ES-I3 (cell line): ENCODE data around the gene CAV1.

Experiments used
- H3K36me3 ChIP-seq: 2 replicates; pipeline ENCODE4 v1.6.1; 2013; ENCODE audit warnings: mild to moderate bottlenecking, low read length, control low read depth, moderate library complexity; ENCODE audit not compliant: insufficient read depth
- H3K4me1 ChIP-seq: 2 replicates; pipeline ENCODE4 v1.6.1; 2013; ENCODE audit warnings: mild to moderate bottlenecking, control low read depth, low read length; ENCODE audit not compliant: insufficient read depth
- H3K9ac ChIP-seq: 2 replicates; pipeline ENCODE4 v1.6.1; 2013; ENCODE audit warnings: low read depth, mild to moderate bottlenecking, low read length, moderate library complexity
- H3K9me3 ChIP-seq: 2 replicates; pipeline ENCODE4 v1.6.1; 2013; ENCODE audit warnings: mild to moderate bottlenecking, low read length, moderate library complexity; ENCODE audit not compliant: control insufficient read depth, insufficient read depth

The CAV1 gene

DNA sequence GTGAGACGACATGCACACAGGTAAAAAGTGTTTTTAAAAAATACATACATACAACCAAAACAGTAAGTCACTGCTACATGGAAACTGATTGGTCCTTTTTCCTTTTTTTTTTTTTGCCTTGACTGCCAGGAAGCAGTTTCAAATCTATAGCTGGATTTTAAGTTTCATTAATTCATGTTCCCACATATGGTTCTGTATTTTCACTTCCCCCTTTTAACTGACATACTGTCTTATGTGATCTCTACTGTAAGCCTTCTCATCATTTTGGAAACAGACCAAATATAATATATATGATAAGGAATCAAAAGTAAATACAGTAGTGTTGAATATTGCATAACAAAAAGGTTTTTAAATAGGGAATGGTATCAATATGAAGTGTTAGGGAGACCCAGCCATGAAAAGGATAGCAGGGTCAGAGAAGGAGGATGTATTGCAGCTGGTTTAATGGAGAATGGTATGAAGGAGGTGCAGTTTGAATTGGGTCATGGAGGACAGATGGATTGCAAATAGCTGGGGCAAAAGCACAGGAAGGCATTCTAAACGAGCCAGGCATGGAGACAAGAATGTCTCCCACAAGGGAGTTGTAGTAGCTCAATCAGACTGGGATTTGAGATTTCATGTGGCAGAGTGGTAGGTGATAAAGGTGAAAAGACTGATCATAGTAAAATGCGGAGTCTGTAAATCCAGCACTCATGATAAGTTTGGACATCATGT, 5.4 kb downstream of the CAV1 start:
- H3K9ac ChIP-seq, result no peak overlapping the region
- peaks cover 18% of the 10 kb centered on the region for H3K4me1 ChIP-seq
- no peaks in the 10 kb centered on the region for H3K9me3 ChIP-seq
- peaks cover 3% of the 10 kb centered on the region; the same call in 1 of the 2 replicates for H3K36me3 ChIP-seq

DNA sequence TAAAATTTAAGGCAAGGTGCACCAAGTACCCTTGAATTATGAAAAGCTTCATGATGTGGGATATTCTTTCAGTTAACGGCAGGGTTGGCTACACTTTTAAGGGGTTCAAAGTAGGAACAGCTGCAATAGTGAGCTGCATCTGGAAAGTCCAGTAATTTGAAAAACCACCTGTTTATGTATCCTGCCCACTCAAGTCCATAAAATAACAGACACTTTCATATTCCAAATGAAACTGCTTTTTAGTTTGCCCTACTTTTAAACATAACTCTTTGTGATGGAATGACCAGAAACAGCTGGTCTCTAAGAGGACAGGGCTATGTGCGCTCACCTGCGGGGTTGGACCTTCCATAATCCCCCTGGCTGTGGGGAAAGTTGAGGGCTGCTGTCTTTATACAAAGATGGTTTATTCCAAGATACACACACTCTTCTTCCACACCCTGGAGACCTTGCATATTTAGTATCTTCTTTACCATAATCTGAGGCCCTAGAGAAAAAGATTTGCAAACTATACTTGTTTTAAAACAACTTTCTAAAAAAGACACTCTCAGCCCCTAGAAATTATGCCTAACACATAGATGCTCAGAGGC, 7.4 kb downstream of the CAV1 start:
- H3K36me3 ChIP-seq, result peaks cover 3% of the 10 kb centered on the region
- H3K4me1 ChIP-seq, result peaks cover 17% of the 10 kb centered on the region
- no peak overlapping the region for H3K9ac ChIP-seq
- H3K9me3 ChIP-seq, result no peaks in the 10 kb centered on the region

DNA sequence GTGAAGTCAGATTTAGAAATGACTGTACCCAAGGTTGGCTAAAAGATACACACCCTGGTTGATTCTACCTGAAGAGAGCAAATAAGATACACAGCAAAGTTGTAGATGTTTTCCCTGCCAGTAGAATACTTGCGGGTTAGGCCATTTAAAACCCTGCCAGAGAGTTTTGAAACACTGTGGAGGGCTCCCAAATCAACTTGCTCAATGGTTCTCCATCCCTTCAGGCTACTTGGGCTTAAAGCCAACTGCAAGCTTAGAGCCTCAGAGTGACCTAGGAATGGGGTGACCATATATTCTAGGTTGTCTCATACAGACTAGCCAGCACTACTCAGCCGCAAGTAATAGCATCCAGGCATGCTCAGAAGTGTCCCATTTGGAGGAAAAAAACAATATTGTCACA, 10.0 kb downstream of the CAV1 start:
- H3K9me3 ChIP-seq, result no peaks in the 10 kb centered on the region
- H3K9ac ChIP-seq, result no peak overlapping the region
- 0 out of 2 replicates have a peak, but pooled peaks cover 3% of the 10 kb centered on the region for H3K4me1 ChIP-seq
- peaks cover 11% of the 10 kb centered on the region for H3K36me3 ChIP-seq

DNA sequence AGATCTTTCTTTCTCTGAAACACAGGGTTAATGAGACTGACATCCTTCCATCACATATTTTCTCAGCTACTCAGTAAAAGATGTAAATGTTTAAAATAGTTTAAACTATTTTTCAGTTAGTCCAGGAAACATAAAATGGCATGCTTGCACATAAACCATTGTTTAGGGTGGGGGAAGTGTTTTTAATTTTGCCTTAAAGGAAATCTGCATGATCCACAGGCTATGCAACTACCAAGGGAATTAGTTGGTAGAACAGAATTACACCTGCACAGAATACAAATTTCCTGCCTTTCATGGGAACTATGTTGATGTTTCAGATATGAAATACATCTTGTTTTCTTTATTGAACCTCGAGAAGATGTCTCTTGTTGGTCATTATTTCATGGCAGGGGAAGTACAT, 10.6 kb downstream of the CAV1 start:
- Histone ChIP-seq H3K4me1 (0 out of 2 replicates have a peak, but pooled peaks cover 3% of the 10 kb centered on the region), H3K9me3 (no peaks in the 10 kb centered on the region), H3K9ac (no peak overlapping the region), H3K36me3 (peaks cover 11% of the 10 kb centered on the region)

DNA sequence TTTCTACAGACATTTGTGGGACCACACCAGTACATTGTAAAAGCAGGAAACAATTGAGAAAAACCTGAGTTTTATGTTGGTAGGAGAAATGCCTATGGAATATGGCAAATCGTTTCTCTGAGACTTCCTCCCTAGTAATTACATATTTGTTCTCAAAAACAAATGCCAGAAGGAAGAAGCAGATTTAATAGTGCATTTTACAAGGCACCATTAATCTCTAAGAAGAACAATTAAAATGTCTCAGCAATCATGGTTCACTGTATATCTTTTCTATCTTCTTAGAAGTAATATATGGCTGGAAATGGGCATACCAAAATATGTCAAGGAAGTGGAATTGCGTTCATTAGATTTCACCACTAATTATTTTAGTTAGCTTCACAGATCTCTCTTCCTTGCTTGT, 13.3 kb downstream of the CAV1 start:
- no peak overlapping the region for H3K9ac ChIP-seq
- H3K36me3 ChIP-seq, result peaks cover 13% of the 10 kb centered on the region
- no peaks in the 10 kb centered on the region for H3K9me3 ChIP-seq

DNA sequence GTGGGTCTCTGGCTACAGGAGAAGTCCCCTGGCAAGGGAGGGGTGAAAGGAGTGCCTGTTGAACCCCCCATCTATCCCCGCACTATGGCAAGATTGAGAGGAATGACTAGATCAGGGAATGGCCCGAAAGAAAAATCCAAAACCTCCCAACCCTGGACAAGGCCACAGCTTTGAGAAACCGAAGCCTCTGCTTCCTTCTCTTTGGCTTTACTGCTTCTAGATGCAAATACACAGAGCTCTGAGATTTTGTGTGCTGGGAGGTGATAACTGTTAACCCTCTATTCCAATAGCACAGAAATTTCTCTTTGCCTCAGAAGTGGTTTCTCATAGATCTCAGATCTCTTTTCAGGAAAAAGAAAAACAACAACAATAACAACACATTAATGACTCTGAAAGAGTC, 15.0 kb downstream of the CAV1 start:
- Histone ChIP-seq H3K9me3 (no peaks in the 10 kb centered on the region), H3K36me3 (peaks cover 18% of the 10 kb centered on the region), H3K9ac (no peak overlapping the region), H3K4me1 (peaks cover 23% of the 10 kb centered on the region)

More for the DNA sequence above, 13.3 kb downstream of the CAV1 start:
- peaks cover 18% of the 10 kb centered on the region for H3K4me1 ChIP-seq

DNA sequence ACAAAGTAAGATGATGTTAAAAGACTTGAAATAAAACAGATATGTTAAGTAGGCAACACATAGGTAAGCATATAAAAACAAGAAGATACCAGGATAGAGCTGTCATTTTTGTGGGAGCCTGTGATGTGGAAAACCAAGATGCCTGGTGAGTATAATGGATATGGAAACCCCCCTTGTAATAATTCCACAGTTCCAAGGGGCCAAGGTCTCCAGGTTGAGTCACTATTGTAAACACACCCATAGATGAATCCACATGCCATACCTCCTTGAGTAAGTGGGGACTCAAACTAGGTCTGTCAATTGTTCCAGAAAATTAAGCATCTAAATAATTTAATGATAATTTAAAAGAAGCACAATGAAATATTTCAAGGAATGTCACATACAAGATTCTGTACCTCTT, 15.9 kb downstream of the CAV1 start:
- Histone ChIP-seq H3K36me3 (peaks cover 17% of the 10 kb centered on the region), H3K9me3 (no peaks in the 10 kb centered on the region), H3K9ac (no peak overlapping the region), H3K4me1 (peaks cover 23% of the 10 kb centered on the region)

DNA sequence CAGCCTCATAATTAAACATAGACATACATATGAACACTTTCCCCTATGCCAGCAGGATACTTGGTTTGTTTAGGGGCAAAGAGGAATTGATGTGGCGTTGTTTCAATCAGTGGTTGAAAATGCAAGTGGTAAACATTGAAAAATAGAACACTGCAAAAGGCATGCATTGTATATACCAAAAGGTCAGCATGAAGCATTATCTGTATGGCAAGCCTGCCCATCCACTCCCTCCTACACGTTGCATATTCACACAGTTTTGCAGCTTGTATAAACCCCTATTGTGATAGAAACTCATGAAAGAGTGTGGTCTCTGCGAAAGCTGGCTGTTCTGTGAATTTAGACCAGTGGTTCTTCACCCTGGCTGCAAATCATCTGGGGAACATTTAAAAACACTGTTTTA, 17.1 kb downstream of the CAV1 start:
- Histone ChIP-seq H3K36me3 (peaks cover 17% of the 10 kb centered on the region), H3K4me1 (peaks cover 23% of the 10 kb centered on the region), H3K9me3 (no peaks in the 10 kb centered on the region), H3K9ac (no peak overlapping the region)

DNA sequence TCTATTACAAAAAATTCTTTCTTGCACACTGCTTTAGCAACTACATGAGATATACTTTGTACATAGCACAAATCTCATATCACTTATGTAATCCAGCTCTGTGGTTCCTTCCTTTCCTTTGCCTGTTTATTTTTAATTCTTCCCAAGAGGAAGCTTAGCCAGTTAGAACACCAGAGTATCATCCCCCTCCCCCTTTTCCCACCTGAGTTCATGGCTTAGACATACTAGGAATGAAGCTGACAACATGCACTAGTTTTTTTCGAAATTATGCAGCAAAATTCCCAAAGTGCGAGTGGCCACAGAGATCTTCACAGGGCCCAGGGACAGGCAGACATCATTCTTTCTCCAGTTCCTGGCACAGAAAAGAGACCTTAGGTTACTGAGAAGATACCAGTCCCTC, 17.8 kb downstream of the CAV1 start:
- peaks cover 13% of the 10 kb centered on the region for H3K36me3 ChIP-seq
- no peaks in the 10 kb centered on the region for H3K9me3 ChIP-seq
- H3K4me1 ChIP-seq, result peaks cover 23% of the 10 kb centered on the region

DNA sequence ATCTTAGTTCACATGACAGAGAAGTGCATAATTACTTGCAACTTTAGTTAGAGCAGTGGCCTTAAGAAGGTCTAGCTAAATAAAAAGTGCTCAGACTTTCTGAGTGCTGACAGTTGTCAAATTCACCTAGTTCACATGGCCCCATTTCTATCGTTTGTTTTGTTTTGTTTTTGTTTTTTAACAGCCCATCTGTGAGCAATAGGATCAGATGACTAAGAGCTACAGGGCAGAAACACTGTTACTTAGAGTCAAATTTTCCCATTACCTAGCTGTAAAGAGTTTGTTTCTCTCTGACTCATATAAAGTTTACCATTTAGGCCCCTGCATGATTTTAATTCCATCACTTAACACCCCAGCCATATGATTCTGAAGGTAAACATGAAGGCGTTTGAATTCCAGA, 18.8 kb downstream of the CAV1 start:
- Histone ChIP-seq H3K9me3 (no peaks in the 10 kb centered on the region), H3K9ac (no peak overlapping the region), H3K36me3 (peaks cover 9% of the 10 kb centered on the region), H3K4me1 (peaks cover 23% of the 10 kb centered on the region)

More for the DNA sequence above, 17.8 kb downstream of the CAV1 start:
- no peak overlapping the region for H3K9ac ChIP-seq

DNA sequence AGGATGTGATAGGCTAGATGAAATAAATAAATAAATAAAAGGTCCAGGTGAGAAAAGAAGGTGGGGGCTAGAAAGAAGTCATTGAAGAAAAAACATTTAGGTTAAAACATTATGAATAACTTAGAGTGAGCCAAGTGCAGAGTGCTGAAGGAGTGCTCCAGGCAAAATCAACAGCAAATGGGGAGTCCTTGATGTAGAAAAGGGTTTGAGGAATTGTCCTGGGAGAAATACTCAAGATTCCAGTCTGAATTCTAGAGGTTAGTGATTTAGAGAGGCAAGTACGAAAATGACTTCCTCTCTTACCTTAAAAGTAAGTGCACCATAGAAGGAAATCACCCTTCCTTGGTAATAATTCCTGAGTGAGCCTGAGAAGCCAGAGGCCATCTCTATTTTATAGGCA, 19.7 kb downstream of the CAV1 start:
- Histone ChIP-seq H3K36me3 (peaks cover 9% of the 10 kb centered on the region), H3K4me1 (peaks cover 23% of the 10 kb centered on the region), H3K9ac (no peak overlapping the region), H3K9me3 (no peaks in the 10 kb centered on the region)

DNA sequence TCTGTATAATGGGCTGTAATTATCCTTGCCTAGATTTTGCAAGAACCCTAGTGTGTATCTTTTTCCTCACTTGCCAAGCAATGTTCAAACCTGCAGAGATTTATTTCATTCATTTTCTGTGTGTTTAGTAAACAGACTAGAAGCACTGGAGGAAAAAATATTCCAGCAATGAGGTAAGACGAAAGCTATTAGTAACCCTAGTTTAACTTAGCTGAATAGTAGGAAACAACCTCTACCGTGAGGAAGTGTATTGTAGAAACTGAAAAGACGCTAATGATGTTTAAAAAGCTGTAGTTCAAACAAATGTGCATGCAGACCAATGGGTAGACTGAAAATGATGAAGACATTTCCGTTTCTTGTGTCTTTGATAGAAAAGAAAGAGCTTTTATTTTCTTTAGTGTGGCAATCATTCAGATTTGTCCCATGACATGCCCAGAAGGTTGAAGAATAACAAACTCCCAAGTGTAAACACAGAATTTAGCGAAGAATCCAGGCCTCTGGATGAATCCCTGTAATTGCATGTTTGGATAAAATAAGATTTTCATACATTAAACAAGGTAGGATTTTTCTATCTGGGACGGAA, 20.7 kb downstream of the CAV1 start:
- Histone ChIP-seq H3K36me3 (peaks cover 9% of the 10 kb centered on the region), H3K9me3 (no peaks in the 10 kb centered on the region), H3K9ac (no peak overlapping the region), H3K4me1 (peaks cover 23% of the 10 kb centered on the region)

DNA sequence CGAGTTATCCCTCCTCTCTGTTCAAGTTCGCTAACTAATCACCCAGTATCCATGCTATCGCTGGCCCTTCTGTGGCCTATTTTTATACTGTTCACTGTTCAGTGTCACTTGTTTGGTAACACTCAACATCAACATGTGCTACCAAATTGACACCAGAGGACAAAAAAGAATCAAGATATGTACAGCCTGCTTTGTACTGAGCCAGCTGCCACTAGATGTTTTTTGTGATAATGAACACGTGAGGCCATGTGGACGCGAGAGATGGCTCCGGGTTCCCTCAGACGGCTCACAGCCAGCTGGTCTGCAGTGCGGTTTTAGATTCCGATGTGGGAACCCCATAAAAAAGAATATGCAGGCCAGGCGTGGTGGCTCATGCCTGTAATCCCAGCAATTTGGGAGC, 21.2 kb downstream of the CAV1 start:
- peaks cover 19% of the 10 kb centered on the region for H3K4me1 ChIP-seq
- H3K9ac ChIP-seq, result no peak overlapping the region
- H3K9me3 ChIP-seq, result no peaks in the 10 kb centered on the region
- H3K36me3 ChIP-seq, result peaks cover 9% of the 10 kb centered on the region

DNA sequence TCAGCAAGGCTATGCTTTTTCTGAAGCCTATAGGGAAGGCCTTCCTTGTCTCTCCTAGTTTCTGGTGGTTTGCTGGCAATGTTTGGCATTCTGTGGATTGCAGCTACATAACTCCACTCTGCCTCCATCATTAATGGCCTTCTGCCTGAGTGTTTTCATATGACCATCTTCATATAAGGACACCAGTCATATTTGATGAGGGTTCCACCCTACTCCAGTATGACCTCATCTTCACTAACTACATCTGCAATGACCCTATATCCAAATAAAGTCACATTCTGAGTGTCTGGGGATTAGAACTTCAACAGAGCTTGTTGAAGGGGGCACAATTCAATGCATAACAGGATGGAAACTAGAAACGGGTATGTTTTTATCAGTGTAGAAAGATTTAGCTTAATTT, 22.1 kb downstream of the CAV1 start:
- Histone ChIP-seq H3K9me3 (no peaks in the 10 kb centered on the region), H3K9ac (no peak overlapping the region), H3K36me3 (peaks cover 9% of the 10 kb centered on the region), H3K4me1 (peaks cover 15% of the 10 kb centered on the region)

DNA sequence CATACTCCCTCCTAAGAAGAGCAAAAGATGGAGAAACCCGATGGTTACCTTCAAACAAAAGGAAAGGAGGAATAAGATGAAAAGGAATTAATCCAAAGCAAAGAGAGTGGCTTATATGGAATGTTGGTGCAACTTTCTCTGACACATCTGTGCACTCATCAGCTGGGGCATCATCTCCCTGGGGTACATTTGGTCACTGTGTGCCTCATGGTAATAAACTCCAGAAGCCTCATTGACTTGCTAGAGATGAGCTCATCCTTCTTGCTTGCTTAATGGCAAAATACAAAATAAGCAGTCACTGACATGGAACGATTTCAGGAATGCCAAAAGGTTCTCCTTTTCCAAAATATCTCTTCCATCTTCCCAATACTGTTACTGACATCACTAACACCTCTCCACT, 22.5 kb downstream of the CAV1 start:
- Histone ChIP-seq H3K9me3 (no peaks in the 10 kb centered on the region), H3K9ac (no peak overlapping the region), H3K4me1 (peaks cover 11% of the 10 kb centered on the region), H3K36me3 (peaks cover 9% of the 10 kb centered on the region)
